B cell (primary cell): ENCODE results near the gene GSC2. TPM values are rescaled to one million over a fixed set of nuclear protein-coding genes. Genes with fewer than 3 reads are reported as not detected.
"Not testable (repeated sequence)": the region's sequence is repeated elsewhere in the genome, so short reads cannot be mapped to it uniquely, and the experiment has no call there.

Experiments used
- ATAC-seq: fragments of 200-7000 bp; cut with Tn5 transposase; one replicate; pipeline ENCODE4 v1.10.0; 2021; ENCODE audit warnings: low read depth, mild to moderate bottlenecking, moderate number of reproducible peaks, moderate library complexity
- CTCF ChIA-PET: fragments of 350-600 bp; sonication (Branson Sonifier 250); formaldehyde crosslinking; loops from one replicate; lab custom pipeline; 2021; ENCODE audit warnings: antibody characterized with exemption, inconsistent platforms; lab: Charles Lee
- POLR2A ChIA-PET: fragments of 350-600 bp; sonication (Branson Sonifier 250); formaldehyde crosslinking; loops from one replicate; lab custom pipeline; 2021; ENCODE audit warnings: antibody characterized with exemption; lab: Charles Lee
- DNase-seq: peaks from one replicate; pipeline ENCODE4 v3.0.0; 2013
- H2AFZ ChIP-seq: 2 replicates; pipeline ENCODE4 v1.6.1; 2012; ENCODE audit warnings: mild to moderate bottlenecking, low read depth, low read length; ENCODE audit not compliant: insufficient read depth, poor library complexity, severe bottlenecking
- H3K27ac ChIP-seq, 2 donors: 1 replicate in 1 of 2; 2 replicates in 1 of 2; pipeline ENCODE4 v1.5.1; 2012 to 2013; ENCODE audit warnings: low read length in 2 of 2, mild to moderate bottlenecking in 2 of 2, moderate library complexity in 1 of 2
- H3K27me3 ChIP-seq, 4 experiments: fragments of 200-600 bp in 1 of 4; sonication (generic) in 1 of 4; replicated peaks in 1 of 4; 1 replicate in 2 of 4; 2 replicates in 2 of 4; pipeline versions ENCODE4 v1.6.1 to v1.7.0; 2013 to 2016; ENCODE audit warnings: low read length in 3 of 4, mild to moderate bottlenecking in 2 of 4, mixed read lengths in 1 of 4, moderate library complexity in 1 of 4; ENCODE audit not compliant: insufficient read depth in 4 of 4, control insufficient read depth in 3 of 4; ENCODE audit errors: control extremely low read depth in 1 of 4
- H3K36me3 ChIP-seq, 2 experiments: replicated peaks in 1 of 2; 1 replicate in 1 of 2; 2 replicates in 1 of 2; pipeline versions ENCODE4 v1.6.1 to v1.7.1; 2013; ENCODE audit warnings: low read length in 1 of 2; ENCODE audit not compliant: insufficient read depth in 2 of 2, control insufficient read depth in 1 of 2; ENCODE audit errors: control extremely low read depth in 1 of 2, extremely low read depth in 1 of 2
- H3K4me1 ChIP-seq, 2 donors: fragments of 200-600 bp in 1 of 2; sonication (generic) in 1 of 2; 1 replicate in 1 of 2; 2 replicates in 1 of 2; pipeline versions ENCODE4 v1.5.1 to v1.6.1; 2013 to 2017; ENCODE audit warnings: low read length in 2 of 2; ENCODE audit not compliant: control insufficient read depth in 2 of 2, insufficient read depth in 2 of 2
- H3K4me2 ChIP-seq: replicated peaks from 2 replicates; pipeline ENCODE3; 2012; ENCODE audit warnings: mild to moderate bottlenecking, low read depth, low read length; ENCODE audit not compliant: poor library complexity, severe bottlenecking
- H3K4me3 ChIP-seq, 5 experiments: fragments of 200-600 bp in 1 of 5; sonication (generic) in 1 of 5; 1 replicate in 3 of 5; 2 replicates in 2 of 5; pipeline versions ENCODE4 v1.5.1 to v1.7.0; 2011 to 2016; ENCODE audit warnings: low read length in 4 of 5, mild to moderate bottlenecking in 4 of 5, low read depth in 2 of 5, control low read depth in 1 of 5, moderate library complexity in 1 of 5; ENCODE audit not compliant: insufficient read depth in 1 of 5; ENCODE audit errors: control extremely low read depth in 1 of 5, extremely low read depth in 1 of 5
- H3K79me2 ChIP-seq: fragments of 200-600 bp; sonication (generic); one replicate; pipeline ENCODE4 v1.6.0; 2016; ENCODE audit warnings: low read length; ENCODE audit not compliant: control insufficient read depth, insufficient read depth
- H3K9ac ChIP-seq: fragments of 200-600 bp; sonication (generic); 2 replicates; pipeline ENCODE4 v1.6.1; 2017; ENCODE audit warnings: mild to moderate bottlenecking, low read length, moderate library complexity
- H3K9me3 ChIP-seq, 3 donors: one replicate each; pipeline versions ENCODE4 v1.6.1 to v1.7.1; 2013; ENCODE audit warnings: low read length in 2 of 3; ENCODE audit not compliant: control insufficient read depth in 2 of 3, insufficient read depth in 1 of 3; ENCODE audit errors: control extremely low read depth in 1 of 3
- H4K20me1 ChIP-seq: 2 replicates; pipeline ENCODE4 v1.6.0; 2012; ENCODE audit warnings: mild to moderate bottlenecking, low read length; ENCODE audit not compliant: insufficient read depth, control insufficient read depth, poor library complexity, severe bottlenecking
- H3K27ac Mint-ChIP-seq: one replicate; pipeline ENCODE4 v1.8.0; 2021; ENCODE audit warnings: mixed read lengths
- H3K27me3 Mint-ChIP-seq: one replicate; pipeline ENCODE4 v1.8.0; 2021; ENCODE audit warnings: mixed read lengths
- H3K4me1 Mint-ChIP-seq: one replicate; pipeline ENCODE4 v1.8.0; 2021; ENCODE audit warnings: mixed read lengths
- H3K4me3 Mint-ChIP-seq: one replicate; pipeline ENCODE4 v1.8.0; 2021; ENCODE audit warnings: mixed read lengths
- H3K9me3 Mint-ChIP-seq: one replicate; pipeline ENCODE4 v1.8.0; 2022; ENCODE audit warnings: mixed read lengths; ENCODE audit not compliant: insufficient read depth
- CTCF ChIP-seq: fragments of 200-600 bp; IDR thresholded peaks from one replicate; pipeline ENCODE4 v1.8.0; 2022; ENCODE audit warnings: antibody characterized with exemption, mild to moderate bottlenecking
- EZH2 ChIP-seq: IDR thresholded peaks from 2 replicates; pipeline ENCODE4 v1.6.1; 2012; ENCODE audit warnings: borderline replicate concordance, low read depth, mild to moderate bottlenecking, moderate library complexity, low read length; ENCODE audit not compliant: insufficient read depth, poor library complexity, severe bottlenecking
- WGBS: methylation state at CpG from one replicate; pipeline ENCODE4 v1.1.5; 2013; ENCODE audit warnings: missing lambda C conversion rate; ENCODE audit not compliant: insufficient coverage; 5-methylcytosine and 5-hydroxymethylcytosine counted together
- intact Hi-C: fragments of 100-400 bp; cut with micrococcal nuclease; formaldehyde crosslinking; loops from one replicate; pipeline ENCODE4 v1.10.0; 2022
- polyA plus RNA-seq: library from polyadenylated mRNA; depleted of rRNA; stranded (reverse); fragments of >200 nt; gene quantifications from 2 replicates; pipeline ENCODE4 v1.2.3, GENCODE V29; 2012
- total RNA-seq, 2 donors: library from RNA; stranded (reverse); fragments of 120-200 nt in 1 of 2; gene quantifications; 1 replicate in 1 of 2; 2 replicates in 1 of 2; pipeline versions ENCODE4 v1.2.3 to v1.2.4, GENCODE V29; 2013 to 2022

Gene GSC2
- total and polyA plus RNA-seq, 2 donors (not counting 1 experiment from before 2014, with no cell fraction given), result not detected

- H3K27ac Mint-ChIP-seq, result no peak overlapping the region
- peaks cover 35% of the 10 kb centered on the region for H3K27me3 Mint-ChIP-seq
- Histone ChIP-seq H3K27ac (no peak overlapping the region), H2AFZ (no peak overlapping the region), H3K9ac (no peak overlapping the region), H3K4me2 (no peak overlapping the region), H3K79me2 (no peaks in the 10 kb centered on the region), H3K4me3 (no peak overlapping the region), H4K20me1 (no peaks in the 10 kb centered on the region), H3K36me3 (no peaks in the 10 kb centered on the region), H3K27me3 (peaks cover 0 to 31% (median 18%) of the 10 kb centered on the region in 4 experiments), H3K9me3 (peaks cover 0 to 17% (median 3%) of the 10 kb centered on the region in 3 donors), H3K4me1 (peaks cover 5 to 13% of the 10 kb centered on the region in 2 donors)
- no peak for DNase-seq
- ChIA-PET CTCF (no interaction called here), POLR2A (no interaction called here)
- H3K4me3 Mint-ChIP-seq, result no peak overlapping the region
- TF ChIP-seq EZH2 (no peak), CTCF (no peak)
- intact Hi-C loops, result no loop called here
- ATAC-seq, result no peak
- peaks cover 2% of the 10 kb centered on the region for H3K9me3 Mint-ChIP-seq
- WGBS, result 100% methylated on average over 3 of the region's 6 CpGs
- H3K4me1 Mint-ChIP-seq, result peaks cover 6% of the 10 kb centered on the region
These were observed 14.3 kb upstream of the GSC2 start for GRCh38 chr22:19164425-19164824.

DNA sequence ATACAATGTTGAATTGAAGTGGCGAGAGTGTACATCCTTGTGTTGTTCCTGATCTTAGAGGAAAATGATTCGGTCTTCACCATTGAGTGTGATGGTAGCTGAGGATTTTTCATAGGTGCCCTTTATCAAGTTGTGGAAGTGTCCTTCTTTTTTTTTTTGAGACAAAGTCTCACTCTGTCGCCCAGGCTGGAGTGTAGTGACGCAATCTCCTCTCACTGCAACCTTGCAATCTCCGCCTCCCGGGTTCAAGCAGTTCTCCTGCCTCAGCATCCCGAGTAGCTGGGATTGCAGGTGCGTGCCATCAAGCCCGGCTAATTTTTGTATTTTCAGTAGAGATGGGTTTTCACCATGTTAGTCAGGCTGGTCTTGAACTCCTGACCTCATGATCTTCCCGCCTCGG is 8.6 kb upstream of the GSC2 start:
- H3K27me3 Mint-ChIP-seq, result peaks cover 23% of the 10 kb centered on the region
- H3K9ac ChIP-seq, POLR2A ChIA-PET, H2AFZ ChIP-seq, H3K79me2 ChIP-seq, H3K4me2 ChIP-seq, H3K27me3 ChIP-seq, H3K36me3 ChIP-seq, ATAC-seq, H3K9me3 ChIP-seq, H3K27ac Mint-ChIP-seq, intact Hi-C loops, H3K4me3 Mint-ChIP-seq, H3K4me3 ChIP-seq, DNase-seq, H4K20me1 ChIP-seq, H3K4me1 ChIP-seq, CTCF ChIA-PET, H3K27ac ChIP-seq, H3K4me1 Mint-ChIP-seq, H3K9me3 Mint-ChIP-seq: not testable (repeated sequence)
- 91% methylated on average over 9 of the region's 11 CpGs for WGBS

GRCh38 chr22:19156109-19156508 is 6.0 kb upstream of the GSC2 start:
- WGBS, result 98% methylated on average over 8 of the region's 9 CpGs

More at GRCh38 chr22:19156109-19156508, 6.0 kb upstream of the GSC2 start:
- peaks cover 41% of the 10 kb centered on the region for H3K27me3 Mint-ChIP-seq
- H3K4me2 ChIP-seq, DNase-seq, H4K20me1 ChIP-seq, H3K4me3 Mint-ChIP-seq, intact Hi-C loops, H3K9me3 Mint-ChIP-seq, H3K79me2 ChIP-seq, H3K27ac ChIP-seq, H3K9me3 ChIP-seq, H3K9ac ChIP-seq, H2AFZ ChIP-seq, H3K4me1 Mint-ChIP-seq, H3K4me3 ChIP-seq, H3K4me1 ChIP-seq, ATAC-seq, H3K27ac Mint-ChIP-seq, H3K36me3 ChIP-seq, POLR2A ChIA-PET, CTCF ChIA-PET: not testable (repeated sequence)
- peaks cover 0 to 26% (median 10%) of the 10 kb centered on the region in 4 experiments for H3K27me3 ChIP-seq
